Caki2 (cell line): ENCODE results near the gene SLC23A2. TPM values are rescaled to one million over a fixed set of nuclear protein-coding genes. Genes with fewer than 3 reads are reported as not detected.

Source experiments
- DNase-seq: peaks from one replicate; pipeline ENCODE4 v3.0.0-alpha.2; 2015; ENCODE audit warnings: low read depth
- in situ Hi-C: cut with HindIII; loops from 2 replicates; pipeline ENCODE4 v1.10.0; 2016; ENCODE audit warnings: low sequenced_read_pairs, low pct_unique_long_range_greater_than_20kb, mixed read lengths
- total RNA-seq: library from RNA; depleted of rRNA; stranded (reverse); fragments of >200 nt; shearing (Covaris generic); gene quantifications from 2 replicates; pipeline ENCODE4 v1.2.3, GENCODE V29; 2014; ENCODE audit warnings: low replicate concordance

The SLC23A2 gene
- total RNA-seq, 1 experiment from 2014 or later, result 14.6 TPM

DNA sequence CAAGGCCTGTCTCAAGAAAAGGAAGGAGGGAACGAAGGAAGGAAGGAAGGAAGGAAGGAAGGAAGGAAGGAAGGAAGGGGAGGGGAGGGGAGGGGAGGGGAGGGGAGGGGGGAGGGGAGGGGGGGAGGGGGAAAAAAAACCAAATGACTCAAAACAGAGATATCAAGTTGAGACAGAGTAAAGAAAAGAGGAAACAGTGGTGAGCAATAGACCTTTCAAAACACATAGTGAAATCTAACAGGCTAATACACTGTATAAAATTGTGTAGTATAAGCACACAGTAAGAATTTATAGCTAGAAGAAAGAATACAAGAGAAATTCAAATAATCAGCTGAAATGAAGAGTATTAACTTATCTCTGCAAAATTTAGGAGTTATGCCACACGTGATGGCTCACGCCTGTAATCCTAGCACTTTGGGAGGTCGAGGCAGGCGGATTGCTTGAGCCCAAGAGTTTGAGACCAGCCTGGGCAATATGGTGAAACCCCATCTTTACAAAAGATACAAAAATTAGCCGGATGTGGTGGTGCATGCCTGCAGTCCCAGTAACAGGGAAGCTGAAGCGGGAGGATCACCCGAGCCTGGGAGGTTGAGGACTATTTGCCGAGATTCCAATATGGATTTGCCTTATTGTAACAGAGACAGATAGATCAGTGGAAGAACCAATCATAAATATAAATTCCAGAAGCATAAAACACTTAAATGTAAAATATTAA is 156.4 kb downstream of the SLC23A2 start:
- DNase-seq, result no peak
- in situ Hi-C loops, result no loop called here

DNA sequence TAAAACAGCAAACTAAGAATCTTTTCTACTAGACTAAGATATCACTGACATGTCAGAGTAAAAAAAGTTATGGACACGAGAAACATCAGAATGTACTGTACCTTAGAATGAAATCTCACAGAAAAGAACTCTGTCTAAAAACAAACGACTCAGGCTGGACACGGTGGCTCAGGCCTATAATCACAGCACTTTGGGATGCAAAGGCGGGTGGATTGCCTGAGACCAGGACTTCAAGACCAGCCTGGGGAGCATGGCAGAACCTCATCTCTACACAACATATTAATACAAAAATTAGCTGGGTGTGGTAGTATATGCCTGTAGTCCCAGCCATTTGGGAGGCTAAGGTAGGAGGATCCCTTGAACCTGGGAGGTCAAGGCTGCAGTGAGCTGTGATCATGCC is 157.0 kb downstream of the SLC23A2 start:
- in situ Hi-C loops, result no loop called here
- DNase-seq, result no peak

DNA sequence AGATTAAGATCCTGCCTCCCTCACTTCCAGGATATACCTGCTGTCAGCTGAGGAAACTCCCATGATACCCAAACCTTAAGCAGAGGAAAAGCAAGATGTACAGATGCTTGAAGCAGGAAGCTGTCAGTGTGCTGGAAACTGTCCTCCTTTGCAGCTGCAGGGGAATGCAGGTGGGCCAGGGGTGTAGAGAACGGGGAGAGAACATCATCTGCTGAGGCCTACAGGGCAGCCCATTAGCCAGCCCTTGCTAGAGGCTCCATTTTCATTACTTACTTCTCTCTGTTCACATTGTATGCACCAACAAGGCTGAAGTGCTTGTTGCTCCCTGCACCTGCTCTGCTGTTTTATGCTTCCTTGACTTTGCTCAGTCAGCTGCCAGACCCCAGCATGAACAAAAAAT is 160.5 kb downstream of the SLC23A2 start:
- no peak for DNase-seq
- in situ Hi-C loops, result no loop called here

DNA sequence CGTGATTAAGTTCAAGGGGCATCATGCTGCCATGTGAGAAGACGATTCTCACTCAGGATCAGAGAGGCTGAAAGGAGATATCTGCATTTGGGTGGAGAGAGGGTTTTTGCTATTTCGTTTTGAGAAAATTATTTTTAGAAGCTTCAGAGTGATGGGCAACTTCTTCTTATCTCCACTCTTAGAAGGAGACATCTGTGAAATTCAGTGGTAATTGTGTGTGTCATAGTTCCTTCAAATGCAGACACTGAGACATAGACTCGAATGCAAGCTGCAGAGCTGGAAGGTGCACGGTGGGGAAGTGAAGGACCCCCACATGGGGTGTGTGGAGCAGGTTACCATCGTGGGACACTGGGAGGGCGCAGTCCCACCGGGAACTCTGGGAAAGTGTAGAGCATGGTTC is 162.8 kb downstream of the SLC23A2 start:
- in situ Hi-C loops, result no loop called here
- DNase-seq, result no peak

DNA sequence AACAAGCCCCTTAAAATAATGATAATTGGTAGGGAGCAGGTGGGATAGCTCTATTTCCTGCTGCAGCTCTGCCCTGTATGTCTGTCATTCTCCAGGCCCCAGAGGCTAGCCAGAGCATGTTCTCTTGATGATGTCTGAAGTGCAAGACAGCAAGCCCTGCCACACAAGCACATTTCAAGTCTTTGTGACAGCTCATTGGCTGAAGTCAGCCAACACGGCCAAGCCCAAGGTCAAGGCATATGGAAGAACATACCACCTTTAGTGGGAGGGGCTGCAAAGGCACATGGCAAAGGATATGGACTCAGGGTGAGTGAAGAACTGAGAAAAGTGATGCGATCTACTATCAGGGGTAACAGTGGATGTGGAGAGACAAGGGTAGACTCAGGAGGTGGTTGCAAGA is 163.6 kb downstream of the SLC23A2 start:
- in situ Hi-C loops, result no loop called here
- no peak for DNase-seq

DNA sequence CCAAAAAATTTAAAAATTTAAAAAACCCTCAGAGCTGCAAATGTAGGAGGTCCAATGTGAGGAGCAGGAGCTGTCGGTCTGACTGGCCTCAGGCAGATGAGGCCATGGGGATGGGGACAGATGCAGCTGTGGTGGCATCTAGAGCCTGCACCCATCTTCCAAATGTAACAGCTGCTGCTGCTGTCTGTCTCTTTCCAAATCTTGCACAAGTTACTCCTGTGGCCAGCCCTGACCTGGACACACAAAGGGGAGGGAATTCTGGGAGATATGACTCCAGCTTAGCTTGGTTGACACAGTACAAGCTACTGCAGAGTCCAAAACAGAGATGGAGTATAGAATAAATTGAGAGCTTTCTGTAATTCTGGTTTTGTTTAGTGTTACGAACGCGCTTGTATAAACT is 164.4 kb downstream of the SLC23A2 start:
- in situ Hi-C loops, result no loop called here
- DNase-seq, result no peak

DNA sequence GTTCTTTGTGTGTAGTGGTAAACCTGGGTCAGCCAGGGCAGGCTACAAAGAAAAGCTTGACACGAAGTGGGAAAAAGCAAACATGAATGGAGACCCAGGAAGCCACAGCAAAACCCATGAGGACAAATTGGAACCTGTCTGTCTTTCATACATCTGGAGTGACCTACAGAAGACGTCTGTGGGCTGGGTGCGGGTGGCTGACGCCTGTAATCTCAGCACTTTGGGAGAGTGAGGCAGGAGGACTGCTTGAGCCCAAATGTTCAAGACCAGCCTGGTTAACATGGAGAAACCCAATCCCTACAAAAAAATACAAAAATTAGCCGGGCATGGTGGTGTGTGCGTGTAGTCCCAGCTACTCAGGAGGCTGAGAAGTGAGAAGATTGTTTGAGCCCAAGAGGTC is 164.8 kb downstream of the SLC23A2 start:
- no peak for DNase-seq
- in situ Hi-C loops, result no loop called here

DNA sequence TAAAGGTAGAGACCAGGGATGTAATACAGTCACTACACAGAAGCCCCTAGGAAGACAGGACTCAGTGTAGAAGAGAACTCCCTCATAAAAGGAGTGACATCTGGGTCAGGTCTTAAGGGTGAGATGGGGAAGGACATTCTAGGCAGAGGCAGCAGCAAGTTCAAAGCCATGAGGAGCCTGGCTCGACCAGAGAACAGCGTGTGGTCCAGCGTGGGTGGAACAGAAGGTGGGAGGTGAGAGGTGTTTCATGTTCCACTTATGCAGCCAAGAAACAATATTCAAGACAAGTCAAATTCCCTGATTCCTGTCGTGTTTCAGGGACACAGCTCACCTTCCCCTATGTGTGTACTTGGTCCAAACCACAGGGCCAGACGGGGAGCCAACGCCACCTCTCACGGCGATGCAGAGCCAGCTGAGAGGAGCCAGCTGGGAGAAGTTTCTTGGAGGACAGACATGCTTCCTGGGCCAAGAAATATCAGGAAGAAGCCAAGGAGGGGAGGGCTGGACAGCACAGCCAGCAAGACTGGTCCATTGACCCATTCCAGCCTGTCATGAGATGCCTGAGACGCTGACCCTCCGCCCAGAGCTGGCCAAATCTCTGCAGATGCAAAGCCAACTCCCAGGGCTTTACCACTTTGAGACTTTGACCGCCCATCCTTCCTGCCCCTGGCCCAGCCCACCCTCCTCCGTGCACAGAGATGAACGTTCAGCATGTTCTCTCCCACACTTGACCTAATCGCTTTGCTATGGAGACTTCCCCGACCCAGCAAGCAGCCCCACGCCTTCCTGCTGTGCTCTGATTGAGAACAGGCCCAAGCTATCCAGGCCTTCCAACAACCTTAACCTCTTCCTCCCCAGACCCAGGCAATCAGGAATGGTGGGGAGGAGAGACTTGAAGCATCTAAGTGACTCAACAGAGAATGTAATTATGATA is 165.8 kb downstream of the SLC23A2 start:
- in situ Hi-C loops, result no loop called here

DNA sequence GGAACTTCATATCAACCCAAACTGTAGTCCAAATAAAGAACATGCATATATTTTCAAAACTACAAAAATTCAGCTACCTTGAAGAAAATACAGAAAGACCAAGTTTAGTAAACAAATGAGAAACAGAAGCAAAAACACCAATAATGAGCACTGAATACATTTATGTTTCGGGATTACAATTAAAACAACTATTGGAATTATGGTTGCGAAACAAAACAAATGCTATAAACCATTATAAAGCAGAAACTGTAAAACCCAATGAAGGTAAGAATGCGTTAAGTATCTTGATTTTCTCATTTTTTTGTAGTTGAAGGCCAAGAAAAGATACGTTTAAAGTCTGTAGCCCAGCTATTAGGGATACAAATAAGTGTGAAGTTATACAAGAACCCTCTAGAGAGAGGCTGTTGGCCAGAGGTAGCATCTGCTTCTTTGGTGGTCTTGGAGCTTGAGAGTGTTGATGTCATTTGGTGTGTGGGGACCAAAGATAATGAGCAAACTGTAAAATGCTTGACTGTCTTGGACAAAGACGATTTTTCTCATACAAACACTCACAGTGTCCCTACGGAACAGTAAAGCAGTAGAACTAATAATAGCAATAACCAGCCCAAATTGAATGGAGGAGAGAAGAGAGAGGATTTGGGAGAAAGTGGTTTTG is 168.1 kb downstream of the SLC23A2 start:
- no peak for DNase-seq
- in situ Hi-C loops, result no loop called here

More for the DNA sequence above, 165.8 kb downstream of the SLC23A2 start:
- DNase-seq, result no peak

DNA sequence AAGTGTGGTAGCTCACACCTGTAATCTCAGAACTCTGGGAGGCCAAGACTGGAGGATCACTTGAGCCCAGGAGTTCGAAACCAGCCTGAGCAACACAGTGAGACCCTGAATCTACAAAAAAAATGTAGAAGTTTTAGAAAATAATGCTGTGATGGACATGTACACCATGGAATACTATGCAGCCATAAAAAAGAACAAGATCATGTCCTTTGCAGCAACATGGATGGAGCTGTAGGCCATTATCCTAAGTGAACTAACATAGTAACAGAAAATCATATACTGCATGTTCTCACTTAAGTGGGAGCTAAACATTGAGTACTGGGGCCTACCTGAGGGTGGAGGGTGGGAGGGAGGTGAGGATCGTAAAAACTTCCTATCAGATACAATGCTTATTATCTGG is 168.8 kb downstream of the SLC23A2 start:
- no peak for DNase-seq
- in situ Hi-C loops, result no loop called here

DNA sequence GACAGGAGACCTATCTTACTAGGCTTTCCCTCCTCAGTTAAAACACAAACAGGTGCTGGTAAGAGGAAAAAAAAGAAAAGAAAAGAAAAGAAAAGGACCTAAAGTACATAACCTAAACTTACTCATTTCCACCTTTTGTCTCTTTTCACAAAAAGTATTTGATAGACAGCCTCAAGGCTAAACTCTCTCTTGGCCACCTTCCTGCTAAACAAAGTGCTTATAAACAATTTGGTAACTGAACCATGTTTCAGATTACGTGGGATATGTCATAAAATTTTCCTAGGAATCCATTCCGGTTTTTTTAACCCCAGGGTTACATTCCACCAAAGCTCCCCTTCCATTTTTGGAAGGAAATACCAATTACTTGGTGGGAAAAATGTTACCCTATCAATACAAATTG is 170.6 kb downstream of the SLC23A2 start:
- in situ Hi-C loops, result no loop called here
- DNase-seq, result no peak

DNA sequence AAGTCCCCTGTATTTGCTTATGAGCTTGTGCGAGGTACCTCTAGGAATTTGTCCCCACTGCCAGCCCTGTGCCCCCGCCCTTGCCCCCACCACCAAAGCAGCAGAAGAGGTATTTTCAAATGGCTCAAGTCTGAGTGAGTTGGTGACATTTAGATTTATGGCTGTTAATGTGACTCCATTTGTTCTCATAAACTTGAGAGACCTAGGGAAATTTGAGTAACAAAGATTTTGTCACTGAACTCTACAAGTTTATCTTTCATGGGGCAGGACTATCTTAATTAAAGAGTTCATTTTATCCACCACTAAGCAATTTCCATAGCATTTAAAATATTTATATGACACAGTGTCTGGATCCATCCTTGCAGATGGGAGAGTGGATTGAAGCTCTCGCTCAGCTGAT is 171.1 kb downstream of the SLC23A2 start:
- DNase-seq, result no peak
- in situ Hi-C loops, result no loop called here

DNA sequence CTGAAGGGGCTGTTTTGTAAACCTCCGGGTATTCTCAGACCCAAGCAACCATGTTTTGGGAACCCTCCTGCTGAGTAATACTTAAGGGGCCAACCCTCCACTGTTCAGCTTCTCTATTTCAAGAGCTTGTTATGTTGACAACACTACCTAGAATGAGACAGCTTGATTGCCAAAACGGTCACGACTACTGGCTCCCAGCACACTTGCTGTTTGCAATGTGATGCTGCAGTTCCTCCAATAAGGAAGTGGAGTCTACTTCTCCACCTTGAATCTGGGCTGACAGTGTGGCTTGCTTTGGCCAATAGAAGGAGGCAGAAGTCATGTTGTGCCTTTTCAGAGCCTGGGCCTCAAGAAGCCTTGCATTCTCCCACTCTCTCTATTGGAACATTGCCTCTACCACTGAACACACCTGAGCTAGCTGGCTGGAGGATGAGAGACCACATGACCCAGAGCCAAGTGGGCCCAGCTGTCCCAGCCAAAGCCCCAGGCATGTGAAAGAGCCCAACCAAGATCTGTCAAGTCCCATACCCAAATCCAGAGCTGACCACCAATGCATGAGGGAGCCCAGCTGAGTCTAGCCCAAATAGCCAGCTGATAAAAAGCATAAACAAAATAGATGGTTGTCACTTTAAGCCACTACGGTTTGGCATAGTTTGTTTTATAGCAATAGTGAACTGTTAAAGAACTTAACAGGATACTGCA is 171.6 kb downstream of the SLC23A2 start:
- in situ Hi-C loops, result no loop called here
- no peak for DNase-seq

DNA sequence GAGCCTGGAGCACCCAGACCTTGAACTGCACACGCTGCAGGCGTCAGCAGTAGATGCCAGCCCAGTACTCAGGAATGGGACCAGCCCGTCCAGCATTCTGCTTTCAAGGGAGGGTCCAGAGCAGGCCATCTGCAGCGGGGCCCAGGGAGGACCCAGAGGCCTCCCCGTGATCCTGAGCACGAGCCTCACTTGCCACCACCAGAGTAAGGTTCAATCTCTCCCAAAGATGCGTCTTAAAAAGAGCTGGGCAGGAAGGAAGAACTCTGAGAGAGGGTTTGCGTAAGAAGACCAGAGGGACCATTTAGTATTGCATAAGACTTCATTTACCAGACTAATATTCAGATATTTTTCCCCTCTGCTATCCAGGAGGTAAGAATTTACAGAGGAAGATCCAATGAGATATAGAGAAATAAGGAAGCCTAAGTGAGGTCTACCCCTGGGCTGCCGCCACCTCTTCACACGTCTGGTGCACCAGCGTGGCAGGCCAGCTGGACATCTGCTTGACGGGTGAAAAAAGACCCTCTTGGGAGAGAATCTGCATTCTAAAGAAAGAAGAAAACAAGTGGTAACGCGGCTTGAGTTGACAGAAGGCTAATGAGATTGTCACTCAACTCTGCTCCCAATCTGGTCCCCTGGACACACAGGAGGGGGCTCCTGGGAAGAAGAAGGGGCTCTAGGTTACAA is 172.3 kb downstream of the SLC23A2 start:
- in situ Hi-C loops, result no loop called here
- no peak for DNase-seq

DNA sequence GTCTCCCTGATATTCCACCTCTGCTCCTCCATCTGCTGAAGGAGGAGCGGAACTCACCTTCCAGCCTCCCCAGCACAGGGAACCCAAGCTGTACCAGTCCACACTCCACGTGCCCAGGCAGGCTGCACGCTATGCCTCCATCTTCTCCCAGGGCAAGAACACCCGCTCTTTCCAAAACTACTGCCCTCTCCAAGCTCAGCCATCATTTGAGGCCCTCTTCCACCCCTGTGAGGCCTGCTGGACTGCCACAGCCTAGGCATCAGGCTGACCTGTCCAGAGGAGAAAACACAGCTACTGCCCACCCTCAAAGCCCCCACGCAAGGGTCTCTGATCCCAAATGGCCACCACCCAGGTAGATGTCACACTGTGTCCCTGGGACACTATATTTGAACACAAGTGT is 179.7 kb downstream of the SLC23A2 start:
- no peak for DNase-seq
- in situ Hi-C loops, result no loop called here

DNA sequence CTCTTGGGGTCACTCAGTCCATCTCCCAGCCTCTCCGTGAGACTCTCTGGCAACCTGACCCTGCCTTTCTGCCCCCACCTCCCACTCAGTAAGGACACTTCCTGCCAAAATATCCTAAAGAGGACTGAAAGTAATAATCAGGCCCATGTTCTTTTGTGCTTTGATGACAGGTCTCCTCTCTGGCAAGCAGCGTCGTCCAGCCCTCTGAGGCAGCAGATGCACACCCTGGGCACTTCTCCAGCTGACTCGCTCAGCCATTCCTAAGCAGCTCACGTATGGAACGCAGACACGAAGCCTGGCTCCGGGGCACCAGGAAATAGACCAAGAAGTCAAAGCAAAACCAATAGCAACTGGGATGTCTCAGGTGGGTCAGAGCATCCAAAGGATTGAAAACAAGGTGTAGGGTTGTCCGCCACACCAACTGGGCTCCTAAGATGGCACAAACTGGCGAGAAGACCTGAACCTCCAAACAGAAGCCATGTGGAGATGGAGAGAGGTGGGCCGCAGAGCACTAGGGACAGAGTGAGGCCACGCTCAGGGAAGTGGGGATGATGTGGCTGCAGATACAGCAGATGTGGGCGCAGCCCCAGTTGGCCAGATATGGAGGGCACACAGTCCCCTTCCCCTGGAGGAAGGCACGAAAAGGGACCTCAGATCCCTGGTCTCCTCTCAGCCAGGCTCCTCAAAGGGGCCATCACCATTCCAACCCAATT is 180.3 kb downstream of the SLC23A2 start:
- in situ Hi-C loops, result no loop called here
- peak; percentile 74 for DNase-seq

DNA sequence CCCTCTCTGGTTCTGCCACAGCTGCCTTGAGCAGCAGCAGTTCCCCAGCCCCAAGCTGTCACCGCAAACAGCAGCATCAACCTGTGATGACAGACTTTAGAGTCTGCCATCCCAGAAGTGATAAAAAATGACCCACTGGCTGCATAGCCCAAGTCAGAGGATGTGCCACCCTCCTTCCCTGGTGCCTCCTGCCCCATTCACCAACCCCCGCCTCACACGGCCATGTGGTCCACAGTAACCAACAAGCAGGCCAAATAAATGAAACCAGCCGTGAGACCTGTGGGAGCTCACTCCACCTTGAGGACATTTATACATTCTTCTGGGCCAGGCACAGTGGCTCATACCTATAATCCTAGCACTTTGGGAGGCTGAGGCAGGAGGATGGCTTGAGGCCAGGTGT is 181.4 kb downstream of the SLC23A2 start:
- in situ Hi-C loops, result no loop called here
- no peak for DNase-seq
